HG02763 (cell line): Measurements from ENCODE around the gene GGACT.

ENCODE experiments used
- ATAC-seq: cut with Tn5 transposase; IDR thresholded peaks from one replicate; pipeline ENCODE4 v1.9.1; 2021; ENCODE audit warnings: mild to moderate bottlenecking, moderate library complexity; ENCODE audit not compliant: unreplicated experiment

The GGACT gene

DNA sequence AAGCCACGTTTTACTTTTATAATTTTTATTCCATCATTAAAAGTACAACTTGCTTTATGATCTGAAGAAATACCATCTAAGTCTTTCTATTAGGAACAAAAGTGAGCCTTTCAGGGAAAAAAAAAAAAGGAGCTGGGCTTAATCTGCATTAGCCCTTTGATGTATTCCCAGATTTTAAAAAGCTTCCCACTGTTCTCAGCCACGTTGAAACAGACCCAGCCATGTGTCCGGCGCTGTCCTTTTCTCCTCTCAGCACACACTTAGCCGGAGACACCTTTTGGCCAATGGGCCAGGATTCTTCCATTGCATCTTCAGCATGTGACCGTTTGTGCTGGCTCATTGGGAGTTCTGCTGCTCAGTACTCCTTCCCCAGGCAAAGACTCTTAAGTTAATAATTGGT is 105.5 kb downstream of the GGACT start:
- no peak for ATAC-seq

DNA sequence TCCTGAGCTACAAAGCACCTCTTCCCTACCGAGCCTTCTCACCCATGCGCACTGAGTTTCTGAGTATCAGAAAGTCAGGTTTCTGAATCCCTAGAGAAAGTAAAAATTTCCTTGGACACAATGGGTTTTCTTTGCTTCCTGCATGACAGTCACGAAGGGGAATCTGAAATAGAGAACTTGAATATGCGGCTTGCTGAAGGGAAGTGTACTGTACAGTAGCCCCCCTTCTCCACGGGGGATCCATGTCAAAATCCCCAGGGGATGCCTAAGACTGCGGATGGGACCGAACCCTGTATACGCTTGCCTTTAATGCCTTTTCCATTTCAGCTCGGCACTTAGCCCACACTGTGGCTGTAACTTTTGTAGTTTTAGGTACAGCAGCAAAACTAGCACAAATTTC is 107.9 kb downstream of the GGACT start:
- no peak for ATAC-seq
